Uterus (tissue), 2 donors: ENCODE measurements around the gene CCNB2.

Source experiments
- CTCF ChIP-seq, 4 experiments: fragments of 200-600 bp in 2 of 4; fragments of 450-650 bp in 2 of 4; sonication (generic) in 2 of 4; IDR thresholded peaks; one replicate each; pipeline ENCODE4 v1.5.1; 2016 to 2019; ENCODE audit warnings: antibody characterized with exemption in 4 of 4, mild to moderate bottlenecking in 2 of 4, moderate library complexity in 1 of 4
- POLR2A ChIP-seq, 2 donors: fragments of 450-650 bp; IDR thresholded peaks; one replicate each; pipeline ENCODE4 v1.6.1; 2016; ENCODE audit warnings: antibody characterized with exemption in 2 of 2, mild to moderate bottlenecking in 1 of 2, moderate library complexity in 1 of 2

GRCh38 chr15:59069430-59069829 is 35.5 kb upstream of the CCNB2 start:
- TF ChIP-seq POLR2A (IDR thresholded peaks at IDR 0.05) (no peak), CTCF (IDR thresholded peaks at IDR 0.05) (no peak)
